Myocyte (in vitro differentiated cells): ENCODE data around the gene MAST2. TPM values are rescaled to one million over a fixed set of nuclear protein-coding genes. Genes with fewer than 3 reads are reported as not detected.

Experiments
- total RNA-seq: library from RNA; depleted of rRNA; stranded (reverse); fragments of >200 nt; gene quantifications from 2 replicates; pipeline ENCODE4 v1.2.3, GENCODE V29; 2014

The MAST2 gene
- total RNA-seq, 1 donor from 2014 or later: 70.3 TPM

Other genes with a start within 250 kb of the MAST2 start
- gene NASP, start 219.6 kb upstream of the MAST2 start, total RNA-seq: 30.8 and 32.6 TPM in 2 replicates
- 0.78 and 1.9 TPM in 2 replicates for gene CCDC17, start 179.6 kb upstream of the MAST2 start, total RNA-seq
- 131 and 134 TPM in 2 replicates for gene GPBP1L1, start 117.1 kb upstream of the MAST2 start, total RNA-seq
- gene TMEM69, start 115.4 kb upstream of the MAST2 start, total RNA-seq: 22.1 and 31.1 TPM in 2 replicates
- 13.7 and 18.4 TPM in 2 replicates for gene IPP, start 53.0 kb upstream of the MAST2 start, total RNA-seq